ENCODE measurements around the gene COPA. TPM values are rescaled to one million over a fixed set of nuclear protein-coding genes. Genes with fewer than 3 reads are reported as not detected.

Gene COPA
- total and polyA plus RNA-seq, 10 of the 15 experiments (the other 5 are each of a cell fraction or from before 2014, with no cell fraction given): 53.7 to 180 (median 123) TPM

DNA sequence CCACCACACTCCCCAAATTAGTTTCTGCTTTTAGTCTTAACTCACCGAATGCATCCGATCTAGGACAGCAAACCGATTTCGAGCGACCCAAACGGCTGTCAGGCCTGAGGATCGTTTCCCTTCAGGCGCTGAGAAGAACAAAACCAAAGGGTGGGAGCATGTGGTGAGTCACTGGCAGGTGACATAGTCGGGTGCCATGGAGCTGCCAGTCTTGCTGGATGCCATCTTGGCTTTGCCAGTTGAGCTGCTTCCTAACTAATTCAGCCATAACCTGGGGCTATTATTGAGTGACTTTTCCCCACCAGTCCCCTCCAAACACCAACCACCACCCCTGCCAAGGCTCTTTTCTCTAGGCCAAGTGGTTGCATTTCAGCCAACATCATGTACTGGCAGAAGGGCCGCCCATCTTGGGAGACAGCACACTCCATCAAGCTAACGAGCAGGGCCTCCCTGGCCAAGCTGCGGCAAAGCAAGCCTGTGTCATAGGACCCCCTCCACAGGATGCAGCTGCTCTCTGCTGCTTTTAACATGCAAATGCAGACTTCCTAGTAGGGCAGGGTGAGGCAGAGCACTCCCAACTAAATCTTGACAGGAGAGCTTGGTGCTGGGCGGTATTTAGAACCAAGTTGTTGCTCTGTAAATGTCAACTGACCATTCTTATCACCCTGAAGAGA, 35.8 kb downstream of the COPA start (continued):
- TF ChIP-seq TCF12 (IDR thresholded peaks at IDR 0.05; ENCODE audit: low read depth, low read length): no peak
- TF ChIP-seq NFYB (IDR thresholded peaks at IDR 0.05; ENCODE audit: insufficient read depth, low read depth, low read length): no peak

- Histone ChIP-seq H4K20me1 (ENCODE audit: control insufficient read depth, insufficient read depth) (no peaks in the 10 kb centered on the region), H3K36me3 (ENCODE audit: control insufficient read depth in 2 of 2, insufficient read depth in 2 of 2, low read length in 1 of 2) (peaks cover 15 to 42% of the 10 kb centered on the region in 2 experiments), H3K27ac (ENCODE audit: control insufficient read depth, insufficient read depth) (no peak overlapping the region), H2AFZ (ENCODE audit: control insufficient read depth, low read depth, low read length) (no peak overlapping the region), H3K4me3 (no peak overlapping the region), H3K79me2 (ENCODE audit: control insufficient read depth, insufficient read depth, low read length) (no peaks in the 10 kb centered on the region), H3K4me2 (ENCODE audit: control insufficient read depth, insufficient read depth) (no peak overlapping the region), H3K9me3 (replicated peaks; ENCODE audit: control insufficient read depth, insufficient read depth, low read length) (no peaks in the 10 kb centered on the region), H3K4me1 (ENCODE audit: control insufficient read depth, insufficient read depth, low read length) (no peaks in the 10 kb centered on the region), H3K9ac (ENCODE audit: control insufficient read depth, insufficient read depth, low read length) (no peak overlapping the region), H3K27me3 (replicated peaks in 1 of 2; ENCODE audit: control insufficient read depth in 2 of 2, insufficient read depth in 2 of 2, low read length in 1 of 2) (no peaks in the 10 kb centered on the region)
- ChIA-PET RAD21 (ENCODE audit: unreplicated experiment) (no interaction called here), CTCF (interaction anchor here (1.1 to 2.4 kb wide), 3 partner anchors 9 to 48 kb away, joined by 4 to 11 read pairs (median 7); no protein-coding TSS in a partner anchor), SMC1A (ENCODE audit: uncharacterized antibody, unreplicated experiment) (interaction anchor here (1.1 kb wide), 1 partner anchor 8 kb away, joined by 4 read pairs; no protein-coding TSS in a partner anchor), POLR2A (no interaction called here)
- WGBS (ENCODE audit: insufficient coverage, insufficient replicate concordance, low lambda C conversion rate, missing lambda C conversion rate): 84% methylated on average over 7 of the region's 7 CpGs
- in situ Hi-C loops (cut with MboI): no loop called here
- DNase-seq (ENCODE audit: low read depth, low spot score) (no peak), FAIRE-seq (no peak), ATAC-seq (no peak)
- intact Hi-C loops (cut with micrococcal nuclease; ENCODE audit: unreplicated experiment): no loop called here
- TF ChIP-seq CUX1 (IDR thresholded peaks at IDR 0.05; ENCODE audit: insufficient replicate concordance, low read depth, low read length): no peak
- TF ChIP-seq RFX5 (IDR thresholded peaks at IDR 0.05; ENCODE audit: low read depth, low read length): no peak
- BruUV-seq (replicated peaks): no TSS peak
These were observed 42.9 kb downstream of the COPA start for GRCh38 chr1:160300173-160300572.

Data from GM12878 (cell line).